GM23338 (cell line): Measurements from ENCODE around the gene COPA. TPM values are rescaled to one million over a fixed set of nuclear protein-coding genes. Genes with fewer than 3 reads are reported as not detected.

Experiments
- ATAC-seq: fragments of 200-7000 bp; cut with Tn5 transposase; 3 replicates; pipeline ENCODE4 v1.9.1; 2020
- DNase-seq: peaks from one replicate; pipeline ENCODE4 v3.0.0-alpha.2; 2015; ENCODE audit warnings: low spot score
- H2AFZ ChIP-seq: fragments of 200-600 bp; sonication (generic); 2 replicates; pipeline ENCODE4 v1.8.0; 2016; ENCODE audit warnings: antibody characterized with exemption, mild to moderate bottlenecking, moderate library complexity
- H3F3A ChIP-seq: fragments of 200-600 bp; sonication (generic); replicated peaks from 2 replicates; pipeline ENCODE4 v1.8.0; 2017; ENCODE audit warnings: antibody characterized with exemption, mixed run types, low read depth
- H3K27ac ChIP-seq: fragments of 200-600 bp; sonication (generic); 2 replicates; pipeline ENCODE4 v1.6.1; 2016; ENCODE audit warnings: low read depth
- H3K27me3 ChIP-seq: fragments of 200-600 bp; sonication (generic); 2 replicates; pipeline ENCODE4 v1.8.0; 2016; ENCODE audit warnings: mild to moderate bottlenecking, mixed run types, moderate library complexity; ENCODE audit not compliant: insufficient read depth
- H3K36me3 ChIP-seq: fragments of 200-600 bp; sonication (generic); 2 replicates; pipeline ENCODE4 v1.8.0; 2016; ENCODE audit warnings: mild to moderate bottlenecking; ENCODE audit not compliant: insufficient read depth
- H3K4me1 ChIP-seq: fragments of 200-600 bp; sonication (generic); 2 replicates; pipeline ENCODE4 v1.8.0; 2016; ENCODE audit warnings: mild to moderate bottlenecking, moderate library complexity; ENCODE audit not compliant: insufficient read depth
- H3K4me2 ChIP-seq: fragments of 200-600 bp; sonication (generic); 2 replicates; pipeline ENCODE4 v1.7.1; 2017; ENCODE audit warnings: mixed run types
- H3K4me3 ChIP-seq: fragments of 200-600 bp; sonication (generic); 2 replicates; pipeline ENCODE4 v1.6.1; 2016; ENCODE audit warnings: mixed run types
- H3K79me2 ChIP-seq: fragments of 200-600 bp; sonication (generic); replicated peaks from 2 replicates; pipeline ENCODE4 v1.8.0; 2017; ENCODE audit warnings: mild to moderate bottlenecking; ENCODE audit not compliant: insufficient read depth
- H3K9me2 ChIP-seq: fragments of 200-600 bp; sonication (generic); 2 replicates; pipeline ENCODE4 v1.8.0; 2017; ENCODE audit not compliant: insufficient read depth
- H4K20me1 ChIP-seq: fragments of 200-600 bp; sonication (generic); replicated peaks from 2 replicates; pipeline ENCODE4 v1.8.0; 2017; ENCODE audit warnings: mild to moderate bottlenecking; ENCODE audit not compliant: insufficient read depth
- H3K27ac Mint-ChIP-seq: 2 replicates; pipeline ENCODE4 v1.8.0; 2020; ENCODE audit warnings: inconsistent platforms, mild to moderate bottlenecking, moderate library complexity, mixed read lengths
- H3K27me3 Mint-ChIP-seq: 3 replicates; pipeline ENCODE4 v1.8.0; 2022; ENCODE audit warnings: low read depth, mild to moderate bottlenecking, moderate library complexity, mixed read lengths, inconsistent platforms; ENCODE audit not compliant: insufficient read depth, poor library complexity
- H3K36me3 Mint-ChIP-seq: 3 replicates; pipeline ENCODE4 v1.8.0; 2021; ENCODE audit warnings: low read depth, mild to moderate bottlenecking, inconsistent platforms, moderate library complexity, mixed read lengths
- H3K4me1 Mint-ChIP-seq: 3 replicates; pipeline ENCODE4 v1.8.0; 2020; ENCODE audit warnings: mild to moderate bottlenecking, inconsistent platforms, mixed read lengths
- H3K4me3 Mint-ChIP-seq: 3 replicates; pipeline ENCODE4 v1.8.0; 2021; ENCODE audit warnings: moderate library complexity, mild to moderate bottlenecking, inconsistent platforms, mixed read lengths
- H3K9me3 Mint-ChIP-seq: 3 replicates; pipeline ENCODE4 v1.8.0; 2020; ENCODE audit warnings: moderate library complexity, mild to moderate bottlenecking, inconsistent platforms, mixed read lengths
- CREB1 ChIP-seq: fragments of 250-450 bp; sonication (Bioruptor Pico); IDR thresholded peaks from 2 replicates; pipeline ENCODE4 v1.5.0; 2020; ENCODE audit warnings: low read depth, mild to moderate bottlenecking, moderate library complexity
- EZH2 ChIP-seq: fragments of 200-600 bp; sonication (generic); IDR thresholded peaks from one replicate; pipeline ENCODE4 v1.8.0; 2017; ENCODE audit warnings: antibody characterized with exemption, mild to moderate bottlenecking, low read depth; ENCODE audit not compliant: unreplicated experiment
- EZH2phosphoT487 ChIP-seq: fragments of 200-600 bp; sonication (generic); IDR thresholded peaks from one replicate; pipeline ENCODE4 v1.8.1; 2018; ENCODE audit warnings: antibody characterized with exemption; ENCODE audit not compliant: unreplicated experiment
- JUNB ChIP-seq: IDR thresholded peaks from one replicate; pipeline ENCODE4 v1.6.1; 2016; ENCODE audit warnings: antibody characterized with exemption; ENCODE audit not compliant: unreplicated experiment
- NANOG ChIP-seq: IDR thresholded peaks from 2 replicates; pipeline ENCODE4 v1.6.1; 2016; ENCODE audit warnings: antibody characterized with exemption, borderline replicate concordance
- POLR2AphosphoS5 ChIP-seq: IDR thresholded peaks from 2 replicates; pipeline ENCODE4 v1.6.1; 2016; ENCODE audit warnings: antibody characterized with exemption, low read depth
- STAT1 ChIP-seq: IDR thresholded peaks from one replicate; pipeline ENCODE4 v1.6.1; 2016; ENCODE audit warnings: antibody characterized with exemption; ENCODE audit not compliant: unreplicated experiment
- ZNF114 ChIP-seq: fragments of 250-450 bp; sonication (Bioruptor Pico); IDR thresholded peaks from 2 replicates; pipeline ENCODE4 v1.5.0; 2020; ENCODE audit warnings: mild to moderate bottlenecking, moderate library complexity
- ZNF331 ChIP-seq: fragments of 250-450 bp; sonication (Bioruptor Pico); IDR thresholded peaks from 2 replicates; pipeline ENCODE4 v1.5.0; 2020; ENCODE audit warnings: low read depth, mild to moderate bottlenecking, moderate library complexity
- polyA plus RNA-seq: library from polyadenylated mRNA; unstranded; fragments of >200 nt; fragmentation: Nextera tagmentation; extraction: Ambion mirVana; gene quantifications from 2 replicates; pipeline ENCODE4 v1.2.1, GENCODE V29; 2016
- total RNA-seq: library from RNA; depleted of rRNA; stranded (reverse); fragments of >200 nt; shearing (Covaris generic); gene quantifications from 2 replicates; pipeline ENCODE4 v1.2.3, GENCODE V29; 2014
- TF ChIP-seq, protein P1 (sequence below): fragments of 250-450 bp; sonication (Bioruptor Pico); IDR thresholded peaks from 2 replicates; pipeline ENCODE4 v1.5.0; 2020; ENCODE audit warnings: mild to moderate bottlenecking, moderate library complexity
- TF ChIP-seq, protein P2 (sequence below), 2 experiments: fragments of 200-600 bp in 1 of 2; sonication (generic) in 1 of 2; conservative IDR thresholded peaks; 2 replicates each; pipeline versions ENCODE4 v1.5.1 to v1.6.1; 2016 to 2017; ENCODE audit warnings: antibody characterized with exemption in 2 of 2, low read depth in 2 of 2, mild to moderate bottlenecking in 2 of 2, moderate library complexity in 1 of 2
- TF ChIP-seq, protein P3 (sequence below): IDR thresholded peaks from 2 replicates; pipeline ENCODE4 v1.6.1; 2016; ENCODE audit warnings: antibody characterized with exemption
- TF ChIP-seq, protein P4 (sequence below): IDR thresholded peaks from one replicate; pipeline ENCODE4 v1.6.1; 2018; ENCODE audit warnings: antibody characterized with exemption; ENCODE audit not compliant: unreplicated experiment

COPA gene
- total and polyA plus RNA-seq, 2 experiments from 2014 or later, result 58.2 to 87.1 TPM

DNA sequence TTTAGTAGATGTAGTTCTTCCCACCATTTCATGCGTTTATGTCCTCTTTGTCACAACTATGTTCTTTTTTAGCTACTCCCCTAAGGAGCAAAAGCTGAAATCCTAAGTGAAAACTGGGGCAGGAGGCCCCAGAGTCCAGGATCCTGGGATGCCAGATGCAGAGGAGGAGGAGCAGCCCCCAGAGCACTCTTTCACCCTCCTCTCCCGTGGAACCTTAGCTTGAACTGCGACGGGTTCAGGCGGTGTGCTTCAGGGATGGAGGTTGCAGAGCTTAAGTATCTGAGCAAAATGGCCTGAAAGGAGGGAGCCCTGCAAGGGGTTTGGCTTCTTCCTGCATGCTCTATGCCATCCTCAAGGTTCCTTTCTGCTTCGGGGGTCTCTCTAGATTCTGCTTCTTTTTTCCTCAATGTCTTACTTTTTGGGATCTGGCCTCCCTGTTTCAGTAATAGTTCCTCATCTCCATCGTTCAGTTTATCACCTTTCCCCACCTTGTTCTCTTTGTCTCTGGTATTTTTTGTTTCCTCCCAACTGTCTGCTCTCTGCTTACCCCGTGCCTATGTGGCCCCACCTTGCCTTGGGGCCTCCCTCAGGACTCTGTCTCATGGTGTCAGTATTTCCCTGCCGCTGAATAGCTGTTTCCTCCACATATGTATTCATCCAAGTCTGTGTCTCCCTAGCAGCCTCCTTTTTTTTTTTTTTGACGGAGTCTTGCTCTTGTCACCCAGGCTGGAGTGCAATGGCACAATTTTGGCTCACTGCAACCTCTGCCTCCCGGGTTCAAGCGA is 21.1 kb upstream of the COPA start:
- DNase-seq, result no peak
- Histone ChIP-seq H4K20me1 (no peaks in the 10 kb centered on the region; the same call in 1 of the 2 replicates), H3K9me2 (no peaks in the 10 kb centered on the region), H3K27ac (no peak overlapping the region), H3K4me2 (no peak overlapping the region), H3K4me1 (peaks cover 20% of the 10 kb centered on the region), H3K27me3 (no peaks in the 10 kb centered on the region), H3K36me3 (no peaks in the 10 kb centered on the region), H3K79me2 (no peaks in the 10 kb centered on the region), H3F3A (0 out of 2 replicates have a peak, but pooled peaks cover 3% of the 10 kb centered on the region), H3K4me3 (no peak overlapping the region), H2AFZ (no peak overlapping the region)
- Mint-ChIP-seq H3K4me1 (peaks cover 55% of the 10 kb centered on the region), H3K9me3 (no peaks in the 10 kb centered on the region), H3K27me3 (peaks cover 12% of the 10 kb centered on the region), H3K27ac (peak overlapping the region; percentile 98; the same call in 1 of the 2 replicates), H3K36me3 (peaks cover 19% of the 10 kb centered on the region), H3K4me3 (no peak overlapping the region; the same call in 2 of the 3 replicates)
- ATAC-seq, result no peak
- no peak for TF ChIP-seq EZH2
- TF ChIP-seq, protein P1, sequence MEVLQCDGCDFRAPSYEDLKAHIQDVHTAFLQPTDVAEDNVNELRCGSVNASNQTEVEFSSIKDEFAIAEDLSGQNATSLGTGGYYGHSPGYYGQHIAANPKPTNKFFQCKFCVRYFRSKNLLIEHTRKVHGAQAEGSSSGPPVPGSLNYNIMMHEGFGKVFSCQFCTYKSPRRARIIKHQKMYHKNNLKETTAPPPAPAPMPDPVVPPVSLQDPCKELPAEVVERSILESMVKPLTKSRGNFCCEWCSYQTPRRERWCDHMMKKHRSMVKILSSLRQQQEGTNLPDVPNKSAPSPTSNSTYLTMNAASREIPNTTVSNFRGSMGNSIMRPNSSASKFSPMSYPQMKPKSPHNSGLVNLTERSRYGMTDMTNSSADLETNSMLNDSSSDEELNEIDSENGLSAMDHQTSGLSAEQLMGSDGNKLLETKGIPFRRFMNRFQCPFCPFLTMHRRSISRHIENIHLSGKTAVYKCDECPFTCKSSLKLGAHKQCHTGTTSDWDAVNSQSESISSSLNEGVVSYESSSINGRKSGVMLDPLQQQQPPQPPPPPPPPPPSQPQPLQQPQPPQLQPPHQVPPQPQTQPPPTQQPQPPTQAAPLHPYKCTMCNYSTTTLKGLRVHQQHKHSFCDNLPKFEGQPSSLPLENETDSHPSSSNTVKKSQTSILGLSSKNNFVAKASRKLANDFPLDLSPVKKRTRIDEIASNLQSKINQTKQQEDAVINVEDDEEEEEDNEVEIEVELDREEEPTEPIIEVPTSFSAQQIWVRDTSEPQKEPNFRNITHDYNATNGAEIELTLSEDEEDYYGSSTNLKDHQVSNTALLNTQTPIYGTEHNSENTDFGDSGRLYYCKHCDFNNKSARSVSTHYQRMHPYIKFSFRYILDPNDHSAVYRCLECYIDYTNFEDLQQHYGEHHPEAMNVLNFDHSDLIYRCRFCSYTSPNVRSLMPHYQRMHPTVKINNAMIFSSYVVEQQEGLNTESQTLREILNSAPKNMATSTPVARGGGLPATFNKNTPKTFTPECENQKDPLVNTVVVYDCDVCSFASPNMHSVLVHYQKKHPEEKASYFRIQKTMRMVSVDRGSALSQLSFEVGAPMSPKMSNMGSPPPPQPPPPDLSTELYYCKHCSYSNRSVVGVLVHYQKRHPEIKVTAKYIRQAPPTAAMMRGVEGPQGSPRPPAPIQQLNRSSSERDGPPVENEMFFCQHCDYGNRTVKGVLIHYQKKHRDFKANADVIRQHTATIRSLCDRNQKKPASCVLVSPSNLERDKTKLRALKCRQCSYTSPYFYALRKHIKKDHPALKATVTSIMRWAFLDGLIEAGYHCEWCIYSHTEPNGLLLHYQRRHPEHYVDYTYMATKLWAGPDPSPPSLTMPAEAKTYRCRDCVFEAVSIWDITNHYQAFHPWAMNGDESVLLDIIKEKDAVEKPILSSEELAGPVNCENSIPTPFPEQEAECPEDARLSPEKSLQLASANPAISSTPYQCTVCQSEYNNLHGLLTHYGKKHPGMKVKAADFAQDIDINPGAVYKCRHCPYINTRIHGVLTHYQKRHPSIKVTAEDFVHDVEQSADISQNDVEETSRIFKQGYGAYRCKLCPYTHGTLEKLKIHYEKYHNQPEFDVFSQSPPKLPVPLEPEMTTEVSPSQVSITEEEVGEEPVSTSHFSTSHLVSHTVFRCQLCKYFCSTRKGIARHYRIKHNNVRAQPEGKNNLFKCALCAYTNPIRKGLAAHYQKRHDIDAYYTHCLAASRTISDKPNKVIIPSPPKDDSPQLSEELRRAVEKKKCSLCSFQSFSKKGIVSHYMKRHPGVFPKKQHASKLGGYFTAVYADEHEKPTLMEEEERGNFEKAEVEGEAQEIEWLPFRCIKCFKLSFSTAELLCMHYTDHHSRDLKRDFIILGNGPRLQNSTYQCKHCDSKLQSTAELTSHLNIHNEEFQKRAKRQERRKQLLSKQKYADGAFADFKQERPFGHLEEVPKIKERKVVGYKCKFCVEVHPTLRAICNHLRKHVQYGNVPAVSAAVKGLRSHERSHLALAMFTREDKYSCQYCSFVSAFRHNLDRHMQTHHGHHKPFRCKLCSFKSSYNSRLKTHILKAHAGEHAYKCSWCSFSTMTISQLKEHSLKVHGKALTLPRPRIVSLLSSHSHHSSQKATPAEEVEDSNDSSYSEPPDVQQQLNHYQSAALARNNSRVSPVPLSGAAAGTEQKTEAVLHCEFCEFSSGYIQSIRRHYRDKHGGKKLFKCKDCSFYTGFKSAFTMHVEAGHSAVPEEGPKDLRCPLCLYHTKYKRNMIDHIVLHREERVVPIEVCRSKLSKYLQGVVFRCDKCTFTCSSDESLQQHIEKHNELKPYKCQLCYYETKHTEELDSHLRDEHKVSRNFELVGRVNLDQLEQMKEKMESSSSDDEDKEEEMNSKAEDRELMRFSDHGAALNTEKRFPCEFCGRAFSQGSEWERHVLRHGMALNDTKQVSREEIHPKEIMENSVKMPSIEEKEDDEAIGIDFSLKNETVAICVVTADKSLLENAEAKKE (CRISPR knock-in tag), result no peak
- TF ChIP-seq, protein P2, sequence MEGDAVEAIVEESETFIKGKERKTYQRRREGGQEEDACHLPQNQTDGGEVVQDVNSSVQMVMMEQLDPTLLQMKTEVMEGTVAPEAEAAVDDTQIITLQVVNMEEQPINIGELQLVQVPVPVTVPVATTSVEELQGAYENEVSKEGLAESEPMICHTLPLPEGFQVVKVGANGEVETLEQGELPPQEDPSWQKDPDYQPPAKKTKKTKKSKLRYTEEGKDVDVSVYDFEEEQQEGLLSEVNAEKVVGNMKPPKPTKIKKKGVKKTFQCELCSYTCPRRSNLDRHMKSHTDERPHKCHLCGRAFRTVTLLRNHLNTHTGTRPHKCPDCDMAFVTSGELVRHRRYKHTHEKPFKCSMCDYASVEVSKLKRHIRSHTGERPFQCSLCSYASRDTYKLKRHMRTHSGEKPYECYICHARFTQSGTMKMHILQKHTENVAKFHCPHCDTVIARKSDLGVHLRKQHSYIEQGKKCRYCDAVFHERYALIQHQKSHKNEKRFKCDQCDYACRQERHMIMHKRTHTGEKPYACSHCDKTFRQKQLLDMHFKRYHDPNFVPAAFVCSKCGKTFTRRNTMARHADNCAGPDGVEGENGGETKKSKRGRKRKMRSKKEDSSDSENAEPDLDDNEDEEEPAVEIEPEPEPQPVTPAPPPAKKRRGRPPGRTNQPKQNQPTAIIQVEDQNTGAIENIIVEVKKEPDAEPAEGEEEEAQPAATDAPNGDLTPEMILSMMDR (conservative IDR thresholded peaks at IDR 0.05; ENCODE audit: low read depth in 2 of 2), result no peak
- no peak for TF ChIP-seq EZH2phosphoT487
- no peak for TF ChIP-seq NANOG
- no peak for TF ChIP-seq JUNB
- TF ChIP-seq, protein P3, sequence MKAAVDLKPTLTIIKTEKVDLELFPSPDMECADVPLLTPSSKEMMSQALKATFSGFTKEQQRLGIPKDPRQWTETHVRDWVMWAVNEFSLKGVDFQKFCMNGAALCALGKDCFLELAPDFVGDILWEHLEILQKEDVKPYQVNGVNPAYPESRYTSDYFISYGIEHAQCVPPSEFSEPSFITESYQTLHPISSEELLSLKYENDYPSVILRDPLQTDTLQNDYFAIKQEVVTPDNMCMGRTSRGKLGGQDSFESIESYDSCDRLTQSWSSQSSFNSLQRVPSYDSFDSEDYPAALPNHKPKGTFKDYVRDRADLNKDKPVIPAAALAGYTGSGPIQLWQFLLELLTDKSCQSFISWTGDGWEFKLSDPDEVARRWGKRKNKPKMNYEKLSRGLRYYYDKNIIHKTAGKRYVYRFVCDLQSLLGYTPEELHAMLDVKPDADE, result no peak
- no peak for TF ChIP-seq POLR2AphosphoS5
- TF ChIP-seq ZNF331 (CRISPR knock-in tag), result no peak
- no peak for TF ChIP-seq ZNF114 (CRISPR knock-in tag)
- TF ChIP-seq, protein P4, sequence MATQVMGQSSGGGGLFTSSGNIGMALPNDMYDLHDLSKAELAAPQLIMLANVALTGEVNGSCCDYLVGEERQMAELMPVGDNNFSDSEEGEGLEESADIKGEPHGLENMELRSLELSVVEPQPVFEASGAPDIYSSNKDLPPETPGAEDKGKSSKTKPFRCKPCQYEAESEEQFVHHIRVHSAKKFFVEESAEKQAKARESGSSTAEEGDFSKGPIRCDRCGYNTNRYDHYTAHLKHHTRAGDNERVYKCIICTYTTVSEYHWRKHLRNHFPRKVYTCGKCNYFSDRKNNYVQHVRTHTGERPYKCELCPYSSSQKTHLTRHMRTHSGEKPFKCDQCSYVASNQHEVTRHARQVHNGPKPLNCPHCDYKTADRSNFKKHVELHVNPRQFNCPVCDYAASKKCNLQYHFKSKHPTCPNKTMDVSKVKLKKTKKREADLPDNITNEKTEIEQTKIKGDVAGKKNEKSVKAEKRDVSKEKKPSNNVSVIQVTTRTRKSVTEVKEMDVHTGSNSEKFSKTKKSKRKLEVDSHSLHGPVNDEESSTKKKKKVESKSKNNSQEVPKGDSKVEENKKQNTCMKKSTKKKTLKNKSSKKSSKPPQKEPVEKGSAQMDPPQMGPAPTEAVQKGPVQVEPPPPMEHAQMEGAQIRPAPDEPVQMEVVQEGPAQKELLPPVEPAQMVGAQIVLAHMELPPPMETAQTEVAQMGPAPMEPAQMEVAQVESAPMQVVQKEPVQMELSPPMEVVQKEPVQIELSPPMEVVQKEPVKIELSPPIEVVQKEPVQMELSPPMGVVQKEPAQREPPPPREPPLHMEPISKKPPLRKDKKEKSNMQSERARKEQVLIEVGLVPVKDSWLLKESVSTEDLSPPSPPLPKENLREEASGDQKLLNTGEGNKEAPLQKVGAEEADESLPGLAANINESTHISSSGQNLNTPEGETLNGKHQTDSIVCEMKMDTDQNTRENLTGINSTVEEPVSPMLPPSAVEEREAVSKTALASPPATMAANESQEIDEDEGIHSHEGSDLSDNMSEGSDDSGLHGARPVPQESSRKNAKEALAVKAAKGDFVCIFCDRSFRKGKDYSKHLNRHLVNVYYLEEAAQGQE, result no peak
- no peak for TF ChIP-seq CREB1 (CRISPR knock-in tag)
- no peak for TF ChIP-seq STAT1
